RWPE1 (cell line): ENCODE data around the gene MYB.
"Not testable (repeated sequence)": the region's sequence is repeated elsewhere in the genome, so short reads cannot be mapped to it uniquely, and the experiment has no call there.

Experiments
- CTCF ChIA-PET: fragments of 350-600 bp; sonication (Branson Sonifier 250); formaldehyde crosslinking; extraction: SDS; loops from one replicate; lab custom pipeline; 2021; lab: Yijun Ruan, JAX
- POLR2A ChIA-PET: fragments of 400-600 bp; formaldehyde crosslinking; extraction: SDS; loops from one replicate; lab custom pipeline; 2020; ENCODE audit warnings: antibody characterized with exemption; ENCODE audit not compliant: low non-redundant PET; lab: Yijun Ruan, JAX
- DNase-seq: peaks from one replicate; pipeline ENCODE4 v3.0.0; 2012; ENCODE audit warnings: low spot score
- H3K27ac ChIP-seq: fragments of 450-650 bp; 2 replicates; pipeline ENCODE4 v1.5.1; 2017
- TF ChIP-seq, protein P1 (sequence below): fragments of 450-650 bp; conservative IDR thresholded peaks from 2 replicates; pipeline ENCODE4 v1.5.1; 2017; ENCODE audit warnings: low read depth, mild to moderate bottlenecking

Gene MYB

GRCh38 chr6:135144673-135145062 lies 36.4 kb upstream of the MYB start:
- POLR2A ChIA-PET, result no interaction called here
- CTCF ChIA-PET, result interaction anchor here (0.5 to 1.6 kb wide), 9 partner anchors 12 to 715 kb away, joined by 3 to 10 read pairs (median 3); no protein-coding TSS in a partner anchor
- no peak for DNase-seq
- H3K27ac ChIP-seq, result no peak overlapping the region
- TF ChIP-seq, protein P1, sequence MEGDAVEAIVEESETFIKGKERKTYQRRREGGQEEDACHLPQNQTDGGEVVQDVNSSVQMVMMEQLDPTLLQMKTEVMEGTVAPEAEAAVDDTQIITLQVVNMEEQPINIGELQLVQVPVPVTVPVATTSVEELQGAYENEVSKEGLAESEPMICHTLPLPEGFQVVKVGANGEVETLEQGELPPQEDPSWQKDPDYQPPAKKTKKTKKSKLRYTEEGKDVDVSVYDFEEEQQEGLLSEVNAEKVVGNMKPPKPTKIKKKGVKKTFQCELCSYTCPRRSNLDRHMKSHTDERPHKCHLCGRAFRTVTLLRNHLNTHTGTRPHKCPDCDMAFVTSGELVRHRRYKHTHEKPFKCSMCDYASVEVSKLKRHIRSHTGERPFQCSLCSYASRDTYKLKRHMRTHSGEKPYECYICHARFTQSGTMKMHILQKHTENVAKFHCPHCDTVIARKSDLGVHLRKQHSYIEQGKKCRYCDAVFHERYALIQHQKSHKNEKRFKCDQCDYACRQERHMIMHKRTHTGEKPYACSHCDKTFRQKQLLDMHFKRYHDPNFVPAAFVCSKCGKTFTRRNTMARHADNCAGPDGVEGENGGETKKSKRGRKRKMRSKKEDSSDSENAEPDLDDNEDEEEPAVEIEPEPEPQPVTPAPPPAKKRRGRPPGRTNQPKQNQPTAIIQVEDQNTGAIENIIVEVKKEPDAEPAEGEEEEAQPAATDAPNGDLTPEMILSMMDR, result no peak

DNA sequence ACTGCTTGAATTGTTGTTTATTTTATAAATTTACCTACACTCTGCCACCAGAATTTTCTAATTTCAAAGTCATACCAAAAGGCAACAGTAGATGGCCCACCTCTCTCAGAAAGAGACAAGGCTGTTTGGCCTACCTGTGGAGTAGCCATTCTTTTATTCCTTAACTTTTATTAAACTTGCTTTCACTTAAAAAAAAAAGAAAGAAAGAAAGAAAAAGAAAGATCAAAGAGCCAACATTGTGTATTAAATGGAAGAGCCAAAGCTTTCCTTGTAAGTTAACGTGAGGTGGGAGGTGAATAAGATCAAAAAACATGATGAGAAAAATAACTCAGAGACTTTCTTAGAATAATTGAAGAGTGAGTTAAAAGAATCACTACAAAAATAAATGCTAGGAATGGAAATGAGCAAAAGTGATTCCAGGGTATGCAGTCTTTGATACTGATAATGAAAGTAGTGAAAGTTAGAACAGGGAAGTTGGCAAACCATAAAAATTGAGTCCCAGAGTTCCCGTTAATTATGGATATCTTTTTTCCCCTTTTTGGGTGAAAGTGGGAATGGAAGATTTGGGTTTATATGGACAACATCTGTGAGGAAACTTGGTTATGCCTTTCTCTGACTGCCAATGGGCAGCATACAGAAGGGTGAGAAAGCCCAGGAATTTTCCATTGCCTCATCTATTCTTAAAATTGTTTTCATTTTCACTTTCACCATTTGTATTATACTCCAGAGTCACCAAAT lies 35.9 kb upstream of the MYB start:
- DNase-seq, result peak; percentile 9
- TF ChIP-seq, protein P1, result peak; percentile 32

DNA sequence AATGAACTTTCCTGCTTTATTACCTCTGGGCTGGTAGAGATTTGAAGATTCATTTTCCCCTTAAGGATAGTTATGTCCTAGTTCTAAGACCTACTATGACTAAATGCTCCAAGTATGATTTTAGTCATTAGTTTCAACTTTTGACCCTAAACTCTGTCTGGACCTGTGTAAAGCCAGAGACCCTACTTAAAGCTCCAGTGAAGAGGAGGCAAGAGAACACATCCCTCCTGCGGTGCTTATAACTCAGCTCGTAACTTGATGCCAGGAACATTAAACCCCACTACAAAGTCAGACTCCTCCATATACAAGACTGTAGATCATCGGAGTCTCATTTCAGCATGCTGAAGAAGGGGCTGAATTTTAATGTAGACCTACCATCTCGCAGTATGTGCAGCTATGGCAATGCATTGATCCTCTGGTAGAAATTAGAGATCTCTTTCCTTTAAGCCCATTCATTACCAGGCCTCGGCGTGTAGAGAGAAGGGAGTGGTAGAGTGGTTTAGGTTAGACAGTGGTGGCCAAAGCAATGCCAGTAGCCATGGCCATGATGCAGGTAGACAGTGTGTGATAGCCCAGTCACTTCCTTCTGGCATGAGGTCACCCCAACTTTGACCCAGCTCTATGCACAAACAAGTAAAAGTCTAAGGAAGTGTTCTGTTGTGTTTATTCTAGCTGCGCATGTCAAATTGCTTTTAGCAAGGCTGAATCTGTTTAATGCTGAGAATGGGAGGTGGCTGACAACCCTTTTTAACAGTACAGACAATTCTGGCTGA lies 34.8 kb upstream of the MYB start:
- TF ChIP-seq, protein P1, result no peak
- H3K27ac ChIP-seq, result no peak overlapping the region
- ChIA-PET POLR2A (no interaction called here), CTCF (interaction anchor here (0.6 kb wide), 1 partner anchor 13 kb away, joined by 3 read pairs; no protein-coding TSS in a partner anchor)
- DNase-seq, result peak; percentile 54

More for the DNA sequence above, 35.9 kb upstream of the MYB start:
- no peak overlapping the region for H3K27ac ChIP-seq
- ChIA-PET POLR2A (no interaction called here), CTCF (interaction anchor here (0.6 to 1.6 kb wide), 7 partner anchors 14 to 1164 kb away, joined by 3 to 5 read pairs (median 5); no protein-coding TSS in a partner anchor)

GRCh38 chr6:135147637-135148592 lies 33.2 kb upstream of the MYB start:
- H3K27ac ChIP-seq, result no peak overlapping the region
- no peak for DNase-seq
- TF ChIP-seq, protein P1, result no peak
- ChIA-PET POLR2A (no interaction called here), CTCF (interaction anchor here (0.6 kb wide), 1 partner anchor 86 kb away, joined by 3 read pairs; no protein-coding TSS in a partner anchor)

DNA sequence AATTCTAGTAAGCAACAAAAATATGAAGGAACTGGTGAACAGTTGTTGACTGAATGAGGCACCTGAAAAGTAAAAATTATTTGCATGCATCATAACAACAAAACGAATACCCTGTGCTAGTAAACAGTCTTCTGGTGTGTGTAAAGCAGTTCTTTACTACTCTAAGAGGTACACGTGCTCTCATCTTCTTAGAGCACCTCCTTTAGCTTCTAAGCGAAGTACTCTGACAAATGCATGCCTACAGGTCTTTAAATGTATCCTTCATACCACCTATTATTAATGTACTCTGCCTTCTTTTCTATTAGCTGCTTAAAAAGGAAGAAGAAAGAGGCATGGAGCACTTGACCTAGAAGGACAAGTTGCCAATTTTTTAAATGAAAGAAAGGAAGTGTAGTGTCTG lies 32.2 kb upstream of the MYB start:
- TF ChIP-seq, protein P1, result no peak
- no peak overlapping the region for H3K27ac ChIP-seq
- DNase-seq, result no peak
- ChIA-PET CTCF (interaction anchor here (0.6 kb wide), 1 partner anchor 13 kb away, joined by 3 read pairs; no protein-coding TSS in a partner anchor), POLR2A (no interaction called here)

- TF ChIP-seq, protein P1, result no peak
Observed at GRCh38 chr6:135149376-135149775, 31.7 kb upstream of the MYB start.

GRCh38 chr6:135150481-135150880 lies 30.6 kb upstream of the MYB start:
- DNase-seq, H3K27ac ChIP-seq, CTCF ChIA-PET, POLR2A ChIA-PET: not testable (repeated sequence)

More at GRCh38 chr6:135149376-135149775, 31.7 kb upstream of the MYB start:
- ChIA-PET CTCF (interaction anchor here (0.6 kb wide), 1 partner anchor 13 kb away, joined by 3 read pairs; no protein-coding TSS in a partner anchor), POLR2A (no interaction called here)
- DNase-seq, result no peak
- H3K27ac ChIP-seq, result no peak overlapping the region

- H3K27ac ChIP-seq, POLR2A ChIA-PET, DNase-seq: not testable (repeated sequence)
- CTCF ChIA-PET, result interaction anchor here (0.6 kb wide), 1 partner anchor 1639 kb away, joined by 4 read pairs; no protein-coding TSS in a partner anchor
Observed at GRCh38 chr6:135154125-135154524, 27.0 kb upstream of the MYB start.
